GM21367 (cell line): ENCODE results near the gene TPPP2.
A peak's percentile ranks its signal among the peaks of the same experiment; 100 is the strongest.
"Not testable (repeated sequence)": the region's sequence is repeated elsewhere in the genome, so short reads cannot be mapped to it uniquely, and the experiment has no call there.

Experiments
- ATAC-seq: cut with Tn5 transposase; IDR thresholded peaks from one replicate; pipeline ENCODE4 v1.9.1; 2021; ENCODE audit not compliant: unreplicated experiment

TPPP2 gene

GRCh38 chr14:21029917-21030316 lies at the start of gene TPPP2:
TPPP2 (plus strand) TSS chr14:21030217; CDS start chr14:21030582, 365 bp downstream.
- no peak for ATAC-seq

DNA sequence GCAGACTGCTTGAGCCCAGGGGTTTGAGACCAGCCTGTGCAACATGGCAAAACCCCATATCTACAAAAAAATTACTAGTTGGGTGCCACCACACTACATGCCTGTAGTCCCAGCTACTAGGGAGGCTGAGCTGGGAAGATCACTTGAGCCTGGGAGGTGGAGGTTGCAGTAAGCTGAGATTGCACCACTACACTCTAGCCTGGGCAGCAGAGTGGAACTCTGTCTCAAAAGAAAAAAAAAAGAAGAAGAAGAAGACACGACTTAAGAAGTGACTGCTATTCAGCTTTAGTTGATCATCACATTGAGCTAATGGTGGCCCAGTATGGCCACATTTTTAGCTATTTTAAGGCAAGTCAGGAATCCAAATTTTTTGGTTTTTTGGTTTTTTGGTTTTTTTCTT lies 49.1 kb upstream of the TPPP2 start:
- no peak for ATAC-seq

- ATAC-seq, result no peak
Observed at GRCh38 chr14:20982646-20983369, 47.2 kb upstream of the TPPP2 start.

DNA sequence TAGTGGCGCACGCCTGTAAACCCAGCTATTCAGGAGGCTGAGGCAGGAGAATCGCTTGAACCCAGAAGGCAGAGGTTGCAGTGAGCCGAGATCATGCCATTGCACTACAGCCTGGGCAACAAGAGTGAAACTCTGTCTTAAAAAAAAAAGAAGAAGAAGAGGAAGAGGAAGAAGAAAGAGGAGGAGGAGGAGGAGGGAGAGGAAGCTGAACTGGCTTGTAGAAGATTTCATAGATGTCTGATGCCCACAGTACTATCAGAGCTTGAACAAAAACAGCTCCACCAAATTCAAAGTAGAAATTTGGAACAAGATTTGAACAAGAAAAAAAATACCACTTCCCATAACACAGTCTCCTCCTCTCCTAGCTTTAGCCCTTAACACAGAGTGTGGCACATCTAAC lies 44.4 kb upstream of the TPPP2 start:
- not testable (repeated sequence) for ATAC-seq

DNA sequence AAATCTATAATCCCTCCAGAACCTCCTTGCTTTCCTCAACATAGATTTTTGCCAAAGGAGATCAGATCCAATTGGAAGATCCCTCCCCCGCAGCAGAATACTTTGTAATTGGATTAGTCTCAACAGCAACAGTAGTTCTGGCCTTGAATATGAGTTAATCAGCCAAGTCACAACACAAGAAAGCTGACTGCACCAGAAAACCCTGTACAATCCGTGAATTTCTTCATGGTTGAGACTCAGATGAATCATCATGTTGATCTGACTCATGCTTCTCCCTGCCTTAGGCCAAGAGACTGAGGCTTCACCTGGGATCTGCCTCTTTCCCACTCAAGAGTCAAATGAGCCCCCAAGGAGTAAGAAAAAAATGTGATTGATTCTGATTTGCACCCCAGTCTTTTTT lies 43.2 kb upstream of the TPPP2 start:
- no peak for ATAC-seq

- ATAC-seq, result no peak
Observed at GRCh38 chr14:20988717-20989470, 41.1 kb upstream of the TPPP2 start.

DNA sequence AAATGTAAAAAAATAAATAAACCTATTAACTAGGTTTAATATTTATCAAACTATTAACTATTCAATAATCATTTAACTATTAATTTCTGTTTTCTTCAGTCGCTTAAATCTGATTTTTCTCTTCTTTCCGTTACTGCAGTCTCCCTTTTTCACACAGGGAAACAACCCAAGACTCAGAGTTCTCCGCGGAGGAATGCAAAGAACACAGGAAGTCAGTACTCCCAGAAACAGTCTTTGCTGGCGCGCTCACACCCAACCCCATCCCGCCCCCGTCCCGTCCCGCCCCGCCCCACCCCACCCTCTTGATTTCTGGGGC lies 40.6 kb upstream of the TPPP2 start:
- ATAC-seq, result no peak

DNA sequence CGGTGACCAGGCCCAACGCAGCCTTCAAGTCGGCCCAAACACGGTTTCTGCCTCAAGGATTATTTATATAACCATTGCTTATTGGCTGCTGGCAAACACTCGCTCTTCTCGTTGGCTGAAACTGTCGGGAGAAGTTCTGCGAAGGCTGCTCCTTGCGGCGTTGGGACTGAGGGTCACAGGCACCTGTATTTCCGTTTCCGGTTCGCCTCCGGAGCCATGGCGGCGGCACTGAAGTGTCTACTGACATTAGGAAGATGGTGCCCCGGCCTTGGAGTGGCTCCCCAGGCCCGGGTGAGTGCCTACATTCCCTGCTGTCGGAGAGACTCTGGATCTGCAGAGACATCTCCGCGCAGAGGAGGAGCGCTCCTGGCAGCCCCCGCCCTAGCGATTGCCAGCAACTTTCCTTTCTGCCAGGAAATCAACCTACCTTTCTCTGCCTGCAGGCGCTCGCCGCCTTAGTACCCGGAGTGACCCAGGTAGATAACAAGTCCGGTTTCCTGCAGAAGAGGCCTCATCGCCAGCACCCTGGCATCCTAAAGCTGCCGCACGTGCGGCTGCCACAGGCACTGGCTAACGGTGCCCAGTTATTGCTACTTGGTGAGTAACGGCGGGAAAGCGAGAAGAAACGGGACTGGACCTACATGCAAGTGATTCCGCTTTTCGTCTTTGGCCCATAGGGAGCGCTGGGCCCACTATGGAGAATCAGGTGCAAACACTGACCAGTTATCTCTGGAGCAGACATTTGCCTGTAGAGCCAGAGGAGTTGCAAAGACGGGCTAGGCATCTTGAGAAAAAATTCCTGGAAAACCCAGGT lies 40.0 kb upstream of the TPPP2 start, which contains the start of gene METTL17:
Gene METTL17 (plus strand): TSS at position 194 of the 814 bp plus-strand sequence. CDS start 23 bp downstream, at position 217.
- ATAC-seq, result peak; percentile 92

- ATAC-seq, result no peak
Observed at GRCh38 chr14:20996521-20996920, 33.5 kb upstream of the TPPP2 start.

DNA sequence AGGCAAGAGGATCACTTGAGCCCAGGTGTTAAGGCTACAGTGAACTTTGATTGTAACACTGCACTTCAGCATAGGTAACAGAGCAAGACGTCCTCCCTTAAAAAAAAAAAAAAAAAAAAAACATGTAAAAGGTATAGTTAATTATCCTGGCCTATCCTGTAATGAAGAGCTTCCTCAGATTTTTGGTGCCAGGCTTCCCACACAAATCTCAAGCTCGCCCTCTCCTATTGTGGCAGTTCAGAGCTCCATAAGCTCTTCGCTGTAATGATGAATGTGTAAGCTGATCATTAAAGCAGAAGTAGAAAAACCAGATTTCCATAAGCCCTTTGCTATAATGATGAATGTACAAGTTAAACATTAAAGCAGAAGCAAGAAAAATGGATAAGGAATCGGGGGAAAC lies 32.9 kb upstream of the TPPP2 start:
- ATAC-seq, result no peak

- ATAC-seq, result no peak
Observed at GRCh38 chr14:20997564-20997963, 32.5 kb upstream of the TPPP2 start.

DNA sequence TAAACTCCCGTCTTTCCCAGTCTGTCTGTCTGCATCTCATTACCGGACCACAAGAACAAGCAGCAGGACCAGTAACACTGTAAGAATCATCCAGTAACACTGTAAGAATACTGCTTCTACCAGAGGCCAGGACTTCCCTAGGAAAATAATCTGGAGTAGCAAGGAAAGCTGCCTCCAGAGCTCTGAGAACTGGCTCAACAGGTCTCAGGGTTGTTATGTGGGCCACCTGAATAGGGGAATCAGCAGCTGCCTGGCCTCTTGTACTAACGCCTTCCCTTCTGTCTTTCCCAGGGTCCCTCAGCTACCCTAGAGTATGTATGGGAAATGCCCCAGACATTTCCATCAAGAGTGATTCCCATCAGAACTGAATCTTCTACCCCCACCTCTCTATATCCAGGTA lies 31.9 kb upstream of the TPPP2 start:
- no peak for ATAC-seq

GRCh38 chr14:20998674-20999366 lies 31.2 kb upstream of the TPPP2 start, which contains the start of gene SLC39A2:
SLC39A2 (plus strand) TSS chr14:20999293; CDS start chr14:20999447, 154 bp downstream.
- ATAC-seq, result no peak

GRCh38 chr14:20999591-20999990 lies 30.4 kb upstream of the TPPP2 start:
- no peak for ATAC-seq

GRCh38 chr14:21001218-21001617 lies 28.8 kb upstream of the TPPP2 start:
- no peak for ATAC-seq

DNA sequence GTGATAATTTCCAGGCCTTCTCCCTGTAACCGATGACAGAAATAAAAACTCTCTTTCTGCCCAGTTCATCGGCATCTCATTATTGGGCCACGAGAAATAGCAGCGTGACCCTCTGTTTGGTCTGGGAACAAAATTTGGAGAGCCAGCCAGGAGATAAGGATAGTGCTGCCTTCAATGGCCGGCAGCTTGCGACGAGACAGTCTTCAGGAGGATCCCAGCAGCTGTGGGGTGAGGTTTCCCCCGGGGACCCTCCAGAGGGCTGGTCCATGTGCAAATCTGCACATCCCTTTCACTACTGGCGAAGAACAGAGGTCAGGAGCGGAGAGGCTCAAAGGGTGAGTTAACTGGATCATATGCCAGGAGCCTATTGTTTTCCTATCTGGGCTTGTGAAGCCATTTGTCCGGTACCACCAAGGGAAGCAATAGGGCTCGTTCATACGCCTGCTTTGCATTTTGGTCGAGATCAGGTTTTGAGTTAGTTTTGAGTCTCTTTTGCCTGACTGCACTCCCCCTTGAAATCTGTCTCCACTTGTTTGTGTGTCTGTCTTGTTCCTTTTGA lies 26.1 kb upstream of the TPPP2 start:
- ATAC-seq, result no peak

DNA sequence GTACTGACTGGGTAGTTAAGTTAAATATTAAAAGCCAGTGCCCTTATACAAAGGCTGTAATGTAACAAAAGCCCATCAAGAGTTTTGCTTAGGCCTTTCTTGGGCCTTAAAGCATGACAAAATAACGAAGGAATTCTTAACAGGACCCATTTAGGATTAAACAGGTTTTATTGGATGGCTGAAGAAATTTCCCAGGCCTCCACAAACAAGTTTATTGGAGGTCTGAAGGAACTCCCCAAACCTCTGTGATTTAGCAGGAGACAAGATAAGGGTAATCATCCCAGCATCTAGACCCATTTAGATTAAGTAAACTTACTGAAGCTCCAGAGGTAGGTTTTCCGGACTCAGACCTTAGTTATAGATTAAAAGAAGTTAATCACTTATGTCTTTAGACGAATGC lies 20.3 kb upstream of the TPPP2 start:
- ATAC-seq, result not testable (repeated sequence)

- no peak for ATAC-seq
Observed at GRCh38 chr14:21011136-21011535, 18.9 kb upstream of the TPPP2 start.

GRCh38 chr14:21014761-21015190 lies 15.2 kb upstream of the TPPP2 start:
- ATAC-seq, result no peak

GRCh38 chr14:21015312-21015711 lies 14.7 kb upstream of the TPPP2 start:
- ATAC-seq, result no peak
